Lower leg skin (tissue), 4 donors: Measurements from ENCODE around the gene CCL23. TPM values are rescaled to one million over a fixed set of nuclear protein-coding genes. Genes with fewer than 3 reads are reported as not detected.
A peak's percentile ranks its signal among the peaks of the same experiment; 100 is the strongest.
"Not testable (repeated sequence)": the region's sequence is repeated elsewhere in the genome, so short reads cannot be mapped to it uniquely, and the experiment has no call there.

Experiments used
- DNase-seq, 2 donors: peaks; one replicate each; pipeline ENCODE4 v3.0.0-alpha.2; 2019; ENCODE audit warnings: low spot score in 2 of 2
- H3K4me3 ChIP-seq: fragments of 200-600 bp; sonication (generic); 2 replicates; pipeline ENCODE4 v1.5.1; 2017; ENCODE audit warnings: mild to moderate bottlenecking, low read depth; ENCODE audit not compliant: poor library complexity, severe bottlenecking
- POLR2A ChIP-seq, 2 donors: fragments of 450-650 bp; IDR thresholded peaks; one replicate each; pipeline ENCODE4 v1.6.1; 2016 to 2017; ENCODE audit warnings: antibody characterized with exemption in 2 of 2, mild to moderate bottlenecking in 1 of 2, moderate library complexity in 1 of 2
- WGBS, 2 donors: methylation state at CpG; one replicate each; pipeline ENCODE4 v1.1.5; 2018; 5-methylcytosine and 5-hydroxymethylcytosine counted together
- intact Hi-C: fragments of 100-400 bp; cut with DNase I; formaldehyde crosslinking; loops from one replicate; pipeline ENCODE4 v1.15.0; 2023; ENCODE audit warnings: low total_unique reads
- total RNA-seq, 4 donors: library from RNA; depleted of rRNA; stranded (reverse); fragments of >200 nt; gene quantifications; one replicate each; pipeline ENCODE4 v1.1.0, GENCODE V29; 2016
- TF ChIP-seq, protein P1 (sequence below), 3 donors: fragments of 450-650 bp; IDR thresholded peaks; one replicate each; pipeline ENCODE4 v1.5.1; 2016; ENCODE audit warnings: antibody characterized with exemption in 3 of 3, mild to moderate bottlenecking in 3 of 3, moderate library complexity in 2 of 3

CCL23 gene
- total RNA-seq, 4 donors from 2014 or later = 0.95 to 11.2 (median 3.9) TPM; not detected in 1

- no peak overlapping the region for H3K4me3 ChIP-seq
- TF ChIP-seq, protein P1, sequence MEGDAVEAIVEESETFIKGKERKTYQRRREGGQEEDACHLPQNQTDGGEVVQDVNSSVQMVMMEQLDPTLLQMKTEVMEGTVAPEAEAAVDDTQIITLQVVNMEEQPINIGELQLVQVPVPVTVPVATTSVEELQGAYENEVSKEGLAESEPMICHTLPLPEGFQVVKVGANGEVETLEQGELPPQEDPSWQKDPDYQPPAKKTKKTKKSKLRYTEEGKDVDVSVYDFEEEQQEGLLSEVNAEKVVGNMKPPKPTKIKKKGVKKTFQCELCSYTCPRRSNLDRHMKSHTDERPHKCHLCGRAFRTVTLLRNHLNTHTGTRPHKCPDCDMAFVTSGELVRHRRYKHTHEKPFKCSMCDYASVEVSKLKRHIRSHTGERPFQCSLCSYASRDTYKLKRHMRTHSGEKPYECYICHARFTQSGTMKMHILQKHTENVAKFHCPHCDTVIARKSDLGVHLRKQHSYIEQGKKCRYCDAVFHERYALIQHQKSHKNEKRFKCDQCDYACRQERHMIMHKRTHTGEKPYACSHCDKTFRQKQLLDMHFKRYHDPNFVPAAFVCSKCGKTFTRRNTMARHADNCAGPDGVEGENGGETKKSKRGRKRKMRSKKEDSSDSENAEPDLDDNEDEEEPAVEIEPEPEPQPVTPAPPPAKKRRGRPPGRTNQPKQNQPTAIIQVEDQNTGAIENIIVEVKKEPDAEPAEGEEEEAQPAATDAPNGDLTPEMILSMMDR (IDR thresholded peaks at IDR 0.05) = no peak
- TF ChIP-seq POLR2A (IDR thresholded peaks at IDR 0.05) = no peak
- DNase-seq = peak in 1 of 2 donors; percentile 6
- intact Hi-C loops = no loop called here
- 76 to 80% methylated on average over 6 of the region's 6 CpGs for WGBS, 2 donors
Observed at GRCh38 chr17:36001862-36002603, 15.7 kb downstream of the CCL23 start.

DNA sequence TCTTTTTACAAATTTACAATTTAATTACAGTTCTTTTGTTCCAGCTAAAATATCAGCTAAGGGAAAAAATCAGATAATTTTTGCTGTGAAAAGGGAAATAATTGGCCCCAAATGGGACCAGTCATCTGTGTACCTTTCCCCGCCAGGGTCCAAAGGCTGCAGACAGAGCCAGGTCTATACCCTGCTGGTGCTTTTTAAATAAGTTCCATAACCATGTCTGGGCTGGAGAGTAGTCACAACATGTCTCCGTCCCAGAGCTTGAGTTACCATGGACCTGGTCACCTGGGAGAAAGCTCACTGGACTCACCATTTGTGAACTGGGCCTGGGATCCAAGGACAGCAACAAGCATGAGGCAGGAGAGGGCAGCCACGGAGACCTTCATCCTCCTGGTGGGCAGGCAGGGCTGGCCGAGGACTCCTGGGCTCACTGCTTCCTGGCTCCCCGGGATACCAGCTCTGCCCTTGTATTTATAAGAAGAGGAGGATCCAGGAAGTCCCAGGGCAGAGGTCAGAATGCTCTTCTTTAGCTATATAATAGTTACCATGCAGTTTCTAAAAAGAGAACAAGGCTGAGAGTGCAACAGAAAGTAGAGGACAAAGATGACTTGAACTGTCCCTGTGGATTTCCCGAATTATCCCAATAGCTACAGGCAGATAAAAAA is 16.5 kb downstream of the CCL23 start, which contains the start of gene CCL15:
Gene CCL15, minus strand, starts transcription at position 444 of the 662 bp plus-strand sequence. Its CDS starts 61 bp downstream, at position 383.
- intact Hi-C loops = no loop called here
- peak in 1 of 2 donors; percentile 36 for DNase-seq
- no peak within 1 kb of the TSS for H3K4me3 ChIP-seq
- TF ChIP-seq, protein P1 (IDR thresholded peaks at IDR 0.05) = no peak
- TF ChIP-seq POLR2A (IDR thresholded peaks at IDR 0.05) = no peak
- WGBS, 2 donors = 71 to 74% methylated on average over 6 of the region's 6 CpGs

- intact Hi-C loops = no loop called here
- WGBS, 2 donors = 72 to 75% methylated on average over 6 of the region's 6 CpGs
- TF ChIP-seq, protein P1 (IDR thresholded peaks at IDR 0.05) = no peak
- TF ChIP-seq POLR2A (IDR thresholded peaks at IDR 0.05) = no peak
- DNase-seq = peak in 1 of 2 donors; percentile 50
- no peak overlapping the region for H3K4me3 ChIP-seq
Observed at GRCh38 chr17:36000732-36001109, 17.1 kb downstream of the CCL23 start.

DNA sequence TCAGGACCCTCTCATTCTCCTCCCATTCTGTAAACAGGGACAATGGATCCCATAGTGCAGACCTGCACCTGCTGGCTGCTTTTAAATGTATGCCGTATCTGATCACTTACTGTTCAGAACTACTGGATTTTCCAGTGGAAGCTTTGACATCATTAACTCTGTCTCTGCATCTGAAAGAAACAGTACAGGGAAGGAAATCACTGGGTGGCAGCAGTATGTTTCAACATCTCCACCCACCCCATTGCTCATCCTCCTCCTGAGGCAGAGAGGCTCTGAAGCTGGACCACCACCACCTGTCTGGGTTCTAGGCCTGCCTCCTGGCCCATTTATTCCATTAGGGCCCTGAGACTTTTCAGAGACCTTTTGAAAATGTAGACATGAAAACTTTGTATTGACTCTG is 19.0 kb downstream of the CCL23 start:
- no peak for DNase-seq

DNA sequence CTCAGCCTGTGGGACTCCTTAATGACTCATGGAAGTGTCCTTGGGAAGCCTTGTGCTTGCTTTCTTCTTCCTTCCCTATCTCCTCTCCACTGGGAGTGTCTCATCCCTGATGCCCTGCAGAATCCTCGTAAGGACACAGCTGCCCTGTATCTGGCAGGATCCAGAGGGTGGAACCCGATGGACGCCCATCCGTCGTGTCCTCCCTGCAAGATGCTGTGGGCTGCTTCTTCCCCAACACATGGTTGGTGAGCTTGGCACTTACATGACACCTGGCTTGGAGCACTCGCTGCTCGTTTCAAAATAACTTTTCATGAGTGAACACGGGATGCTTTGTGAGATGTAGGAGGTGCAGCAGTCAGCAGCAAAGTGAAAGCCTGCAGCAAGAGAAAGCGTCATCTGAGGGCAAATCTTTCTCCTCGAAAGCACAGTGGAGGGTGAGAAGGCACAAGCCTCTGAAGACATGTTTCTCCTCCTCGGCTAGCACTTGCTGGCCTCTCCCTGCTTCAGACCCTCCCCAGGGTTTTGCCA is 19.7 kb downstream of the CCL23 start:
- TF ChIP-seq POLR2A (IDR thresholded peaks at IDR 0.05) = no peak
- TF ChIP-seq, protein P1 (IDR thresholded peaks at IDR 0.05) = no peak
- DNase-seq = peak in 1 of 2 donors; percentile 61
- 74 to 82% methylated on average over 11 of the region's 11 CpGs for WGBS, 2 donors
- intact Hi-C loops = no loop called here
- H3K4me3 ChIP-seq = no peak overlapping the region

More for the DNA sequence above, 19.0 kb downstream of the CCL23 start:
- WGBS, 2 donors = 60 to 68% methylated on average over 1 of the region's 1 CpG
- TF ChIP-seq, protein P1 (IDR thresholded peaks at IDR 0.05) = no peak
- TF ChIP-seq POLR2A (IDR thresholded peaks at IDR 0.05) = no peak
- H3K4me3 ChIP-seq = no peak overlapping the region
- intact Hi-C loops = no loop called here

DNA sequence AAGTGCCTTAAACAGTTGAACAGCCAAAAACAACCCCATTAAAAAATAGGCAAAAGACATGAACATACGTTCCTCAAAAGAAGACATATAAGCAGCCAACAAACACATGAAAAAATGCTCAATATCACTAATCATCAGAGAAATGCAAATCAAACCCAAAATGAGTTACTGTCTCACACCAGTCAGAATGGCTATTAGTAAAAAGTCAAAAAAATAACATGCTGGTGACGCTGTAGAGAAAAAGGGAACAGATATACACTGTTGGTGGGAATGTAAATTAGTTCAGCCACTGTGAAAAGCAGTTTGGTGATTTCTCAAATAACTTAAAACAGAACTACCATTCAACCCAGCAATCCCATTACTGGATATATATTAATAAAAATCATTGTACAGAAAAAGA is 22.4 kb downstream of the CCL23 start:
- WGBS, 2 donors = 54 to 81% methylated on average over 2 of the region's 2 CpGs

More for the DNA sequence above, 22.4 kb downstream of the CCL23 start:
- H3K4me3 ChIP-seq, DNase-seq, intact Hi-C loops: not testable (repeated sequence)
